Measurements from ENCODE around the gene CACNB2.
"Not testable (repeated sequence)": the region's sequence is repeated elsewhere in the genome, so short reads cannot be mapped to it uniquely, and the experiment has no call there.

CACNB2 gene

GRCh38 chr10:18149196-18149800 is 9.1 kb downstream of the CACNB2 start:
- no peak for DNase-seq

DNA sequence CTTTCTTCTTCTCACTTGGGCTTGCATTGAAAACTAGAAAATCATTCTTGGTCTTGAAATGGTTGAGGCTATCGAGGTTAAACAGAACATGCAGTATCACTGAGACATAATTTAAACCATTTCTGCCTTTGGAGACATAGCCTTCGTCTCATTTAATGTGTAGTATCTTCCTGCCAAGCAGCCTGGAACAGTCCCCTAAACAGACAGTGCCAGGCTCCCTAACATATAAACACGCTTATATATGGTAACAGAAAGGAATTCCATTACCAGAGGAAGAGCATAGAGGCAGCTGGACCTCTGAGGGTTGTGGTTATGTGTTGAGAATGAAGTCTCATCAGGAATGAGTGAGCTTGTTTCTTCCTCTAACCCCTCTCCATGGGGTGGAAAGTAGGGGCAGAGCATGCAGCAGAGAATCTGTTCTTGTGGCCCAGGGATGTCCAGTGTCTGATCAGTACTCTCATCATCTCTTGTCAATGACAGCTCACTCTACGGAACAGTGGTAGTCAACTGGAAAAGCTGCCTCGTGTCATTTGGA is 11.2 kb downstream of the CACNB2 start:
- no peak for DNase-seq

- DNase-seq = not testable (repeated sequence)
These were observed 13.2 kb downstream of the CACNB2 start for GRCh38 chr10:18153381-18153780.

DNA sequence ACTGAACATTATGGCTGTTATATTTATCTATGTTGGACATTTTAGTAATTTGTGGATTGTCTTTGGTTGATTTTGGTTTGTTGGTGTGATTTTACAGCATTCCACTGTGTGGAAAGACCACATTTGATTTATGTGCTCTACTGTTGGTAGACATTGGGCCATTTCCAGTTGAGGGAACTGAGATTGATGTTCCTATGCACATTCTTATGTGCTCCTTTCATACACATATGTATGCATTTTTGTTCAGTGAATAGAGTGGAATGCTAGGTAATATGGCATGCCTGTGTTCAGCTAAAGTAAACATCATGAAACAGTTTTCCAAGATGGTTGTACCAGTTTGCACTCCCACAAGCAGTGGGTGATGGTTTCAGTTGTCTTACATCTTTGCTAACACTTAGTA is 15.1 kb downstream of the CACNB2 start:
- DNase-seq = no peak

DNA sequence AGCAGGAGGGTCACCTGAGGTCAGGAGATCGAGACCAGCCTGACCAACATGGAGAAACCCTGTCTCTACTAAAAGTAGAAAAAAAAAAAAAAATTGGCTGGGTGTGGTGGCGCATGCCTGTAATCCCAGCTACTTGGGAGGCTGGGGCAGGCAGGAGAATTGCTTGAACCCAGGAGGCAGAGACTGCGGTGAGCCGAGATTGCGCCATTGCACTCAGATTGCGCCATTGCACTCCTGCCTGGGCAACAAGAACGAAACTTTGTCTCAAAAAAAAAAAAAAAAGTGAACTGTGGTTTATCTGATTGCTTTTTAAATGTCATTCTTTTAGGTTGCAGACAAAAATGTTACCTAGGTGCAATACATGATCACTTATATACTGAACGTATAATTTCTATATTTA is 16.6 kb downstream of the CACNB2 start:
- DNase-seq = not testable (repeated sequence)

- no peak for DNase-seq
These were observed 17.7 kb downstream of the CACNB2 start for GRCh38 chr10:18157881-18158280.

DNA sequence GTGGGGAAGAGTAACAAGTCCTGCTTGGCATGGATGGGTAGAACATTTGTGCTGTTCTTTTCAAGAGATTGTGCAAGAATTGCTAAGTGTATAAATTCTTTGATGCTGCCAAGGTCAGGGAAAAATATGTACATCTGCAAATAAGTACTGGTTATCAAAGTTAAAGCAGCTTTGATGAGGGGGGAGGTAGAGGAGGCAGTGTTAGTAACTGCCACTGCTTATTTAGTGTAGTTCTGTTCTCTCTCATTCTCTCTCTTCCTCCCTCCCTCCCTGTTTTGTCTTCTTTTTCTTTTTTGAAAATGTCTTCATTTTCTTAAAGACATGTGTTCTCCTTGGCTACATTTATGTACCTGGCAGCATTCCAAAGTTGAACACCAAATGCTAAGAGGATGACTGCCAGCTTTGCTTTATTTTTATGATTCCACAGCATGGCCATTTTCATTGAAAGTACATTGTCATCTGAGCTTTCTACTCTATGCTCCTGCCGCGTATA is 18.6 kb downstream of the CACNB2 start:
- no peak for DNase-seq

- no peak for DNase-seq
These were observed 19.3 kb downstream of the CACNB2 start for GRCh38 chr10:18159557-18159956.

DNA sequence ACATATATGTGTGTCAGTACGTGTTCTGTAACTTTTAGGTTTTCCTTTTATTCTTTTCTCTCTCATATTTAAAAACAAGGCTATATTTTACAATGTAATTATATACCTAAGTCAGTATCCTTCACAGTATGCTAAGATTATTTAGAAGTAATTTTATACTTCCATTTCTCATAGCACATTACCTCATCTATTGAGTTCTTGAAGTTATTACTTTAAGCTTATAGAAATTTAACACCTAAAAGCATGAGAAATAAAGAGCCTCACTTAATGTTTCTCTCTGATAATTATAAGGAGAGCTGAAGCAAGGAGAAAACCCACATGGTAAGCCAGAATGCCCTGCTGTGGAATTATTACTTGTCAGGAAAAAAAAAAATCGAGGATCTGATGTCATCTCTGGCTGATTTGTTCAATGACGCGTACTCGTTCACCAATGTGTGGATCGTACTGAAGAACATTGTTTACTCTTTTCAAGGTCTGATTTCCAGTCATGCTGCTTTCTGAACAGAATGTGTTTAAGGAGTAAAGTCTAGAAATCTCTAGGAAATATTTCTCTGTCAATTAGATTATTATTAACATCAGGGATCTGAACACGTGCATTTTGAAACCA is 21.9 kb downstream of the CACNB2 start:
- no peak for DNase-seq

DNA sequence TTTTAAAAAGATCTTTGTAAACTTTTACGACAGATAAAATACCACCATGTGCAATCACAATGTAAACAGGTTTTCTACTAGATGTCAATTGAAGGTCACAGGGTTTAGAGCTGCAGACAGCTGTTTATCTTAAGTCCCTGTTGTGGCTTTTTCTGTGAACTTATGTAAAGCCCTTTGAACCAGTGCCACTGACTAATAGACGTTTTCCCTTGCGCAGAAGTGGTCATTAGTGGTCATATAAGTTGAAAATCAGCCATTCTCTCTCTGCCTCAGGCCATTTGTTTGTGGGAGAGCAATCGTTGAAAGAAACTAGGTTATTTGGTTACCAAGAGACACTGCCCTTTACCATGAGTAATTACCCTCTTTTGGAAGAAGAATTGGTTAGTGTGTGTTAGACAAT is 23.9 kb downstream of the CACNB2 start:
- no peak for DNase-seq

GRCh38 chr10:18164748-18165361 is 24.6 kb downstream of the CACNB2 start:
- DNase-seq = no peak

DNA sequence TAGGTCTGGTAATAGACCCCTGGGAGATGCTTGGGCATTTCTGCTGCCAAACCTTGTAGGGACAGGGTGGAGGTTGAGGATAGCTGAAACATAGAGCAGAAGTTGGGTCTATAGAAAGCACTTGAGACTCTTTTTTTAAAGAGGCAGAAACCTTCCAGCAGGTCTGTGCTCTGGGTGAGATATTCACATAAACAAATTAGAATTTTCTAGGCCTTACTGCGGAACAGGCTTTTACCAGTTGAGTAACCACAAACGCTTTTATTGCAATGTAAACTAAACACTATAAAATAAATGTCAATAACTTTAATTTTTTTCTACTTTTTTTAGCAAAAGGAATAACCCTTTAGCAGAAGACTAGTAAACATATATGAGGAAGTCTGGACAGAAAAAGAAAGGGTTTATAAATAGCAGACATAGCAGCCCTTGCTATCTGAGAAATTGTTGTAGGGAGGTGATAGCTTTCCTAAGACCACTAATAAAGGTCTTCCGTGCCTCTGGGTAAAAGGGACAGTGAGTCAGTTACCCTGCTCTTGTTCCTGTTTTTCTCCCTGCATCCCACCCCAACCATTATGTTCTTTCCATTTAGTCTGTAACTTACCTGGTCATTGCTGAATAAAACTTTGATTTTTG is 38.7 kb downstream of the CACNB2 start:
- DNase-seq = no peak

DNA sequence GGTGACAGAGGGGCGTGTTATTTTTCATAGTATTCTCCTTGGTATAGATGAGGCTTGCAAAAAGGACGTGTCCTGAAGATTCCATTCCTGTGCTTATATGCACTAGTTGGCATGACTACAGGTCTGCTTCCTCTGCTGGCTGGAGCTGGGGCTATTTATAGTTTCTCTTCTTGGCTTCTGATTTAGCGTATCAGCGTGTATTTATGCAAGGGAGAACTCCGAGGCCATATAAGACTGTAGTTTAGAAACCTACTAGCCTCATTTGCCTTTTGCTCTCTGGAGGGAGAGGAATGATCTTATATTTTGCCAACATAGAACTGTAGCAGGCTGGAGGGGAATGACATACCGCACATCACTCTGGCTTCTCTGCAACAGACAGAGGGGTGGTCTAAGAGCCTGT is 39.7 kb downstream of the CACNB2 start:
- DNase-seq = no peak

DNA sequence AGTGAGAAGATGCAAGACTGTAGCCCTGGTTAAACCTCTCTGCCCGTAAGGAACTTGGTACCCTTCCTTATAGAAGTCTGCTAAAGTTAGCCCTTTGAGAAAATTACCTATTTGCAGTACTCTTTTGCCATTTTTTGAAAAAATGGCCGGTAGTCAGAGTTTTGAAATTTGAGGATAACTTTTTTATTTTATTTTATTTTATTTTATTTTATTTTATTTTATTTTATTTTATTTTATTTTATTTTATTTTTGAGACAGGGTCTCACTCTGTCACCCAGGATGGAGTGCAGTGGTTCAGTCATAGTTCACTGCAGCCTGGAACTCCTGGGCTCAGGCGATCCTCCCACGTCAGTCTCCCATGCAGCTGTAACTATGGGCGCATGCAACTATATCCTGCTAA is 41.2 kb downstream of the CACNB2 start:
- DNase-seq = not testable (repeated sequence)

GRCh38 chr10:18185621-18186020 is 45.4 kb downstream of the CACNB2 start:
- no peak for DNase-seq

- no peak for DNase-seq
These were observed 50.6 kb downstream of the CACNB2 start for GRCh38 chr10:18190840-18191239.

GRCh38 chr10:18194634-18195033 is 54.4 kb downstream of the CACNB2 start:
- no peak for DNase-seq

- DNase-seq = no peak
These were observed 55.0 kb downstream of the CACNB2 start for GRCh38 chr10:18195060-18195799.

GRCh38 chr10:18196806-18197550 is 56.8 kb downstream of the CACNB2 start:
- no peak for DNase-seq

DNA sequence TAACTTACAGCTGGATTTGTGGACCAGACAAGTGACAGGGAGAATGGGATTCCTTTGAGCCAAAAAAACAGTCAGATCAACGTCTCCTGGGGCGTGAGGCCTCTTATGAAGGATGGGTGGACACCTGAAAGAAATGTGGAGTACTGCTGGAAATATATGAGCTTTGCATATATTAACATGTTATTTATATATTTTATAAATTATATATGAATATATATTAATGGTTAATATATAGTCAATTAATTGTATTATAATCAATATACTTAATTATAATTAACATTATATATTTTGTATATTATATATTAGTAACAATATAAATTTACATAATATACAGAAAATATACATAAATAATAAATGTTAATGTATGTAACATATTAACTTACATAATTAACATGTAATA is 57.5 kb downstream of the CACNB2 start:
- no peak for DNase-seq

GRCh38 chr10:18201877-18202276 is 61.7 kb downstream of the CACNB2 start:
- DNase-seq = no peak
